Measurements from ENCODE around the gene SIRPB1. TPM values are rescaled to one million over a fixed set of nuclear protein-coding genes. Genes with fewer than 3 reads are reported as not detected.

Gene SIRPB1
- total and polyA plus RNA-seq, 10 of the 15 experiments (the other 5 are each of a cell fraction or from before 2014, with no cell fraction given), result 3.4 to 33.8 (median 14.1) TPM

- H3K4me2 ChIP-seq (ENCODE audit: control insufficient read depth, insufficient read depth), result no peak overlapping the region
- BruUV-seq (replicated peaks), result no TSS peak
- no peak for DNase-seq (ENCODE audit: low read depth, low spot score)
- ChIA-PET SMC1A (ENCODE audit: uncharacterized antibody, unreplicated experiment) (interaction anchor here (0.7 to 1.7 kb wide), 3 partner anchors 18 to 430 kb away, joined by 3 to 4 read pairs (median 3); no protein-coding TSS in a partner anchor), RAD21 (ENCODE audit: unreplicated experiment) (no interaction called here), CTCF (interaction anchor here (1.0 to 1.6 kb wide), 2 partner anchors 68 to 157 kb away, joined by 3 to 4 read pairs; no protein-coding TSS in a partner anchor), POLR2A (no interaction called here)
- no peak overlapping the region for H3K9ac ChIP-seq (ENCODE audit: control insufficient read depth, insufficient read depth, low read length)
- no peak overlapping the region for H3K4me3 ChIP-seq
- H3K4me1 ChIP-seq (ENCODE audit: control insufficient read depth, insufficient read depth, low read length), result no peaks in the 10 kb centered on the region
- no peak overlapping the region for H3K27ac ChIP-seq (ENCODE audit: control insufficient read depth, insufficient read depth)
- FAIRE-seq, result no peak
- no peaks in the 10 kb centered on the region for H3K36me3 ChIP-seq (ENCODE audit: control insufficient read depth in 2 of 2, insufficient read depth in 2 of 2, low read length in 1 of 2)
- H3K9me3 ChIP-seq (replicated peaks; ENCODE audit: control insufficient read depth, insufficient read depth, low read length), result no peaks in the 10 kb centered on the region
- H2AFZ ChIP-seq (ENCODE audit: control insufficient read depth, low read depth, low read length), result no peak overlapping the region
- H4K20me1 ChIP-seq (ENCODE audit: control insufficient read depth, insufficient read depth), result no peaks in the 10 kb centered on the region
- no peaks in the 10 kb centered on the region for H3K79me2 ChIP-seq (ENCODE audit: control insufficient read depth, insufficient read depth, low read length)
- intact Hi-C loops (cut with micrococcal nuclease; ENCODE audit: unreplicated experiment), result no loop called here
- no peaks in the 10 kb centered on the region for H3K27me3 ChIP-seq (replicated peaks in 1 of 2; ENCODE audit: control insufficient read depth in 2 of 2, insufficient read depth in 2 of 2, low read length in 1 of 2)
- 29% methylated on average over 4 of the region's 4 CpGs for WGBS (ENCODE audit: insufficient coverage, insufficient replicate concordance, low lambda C conversion rate, missing lambda C conversion rate)
- ATAC-seq, result no peak
- in situ Hi-C loops (cut with MboI), result loop anchor here (5.0 kb wide), 1 partner anchor 39 kb away; no protein-coding TSS in a partner anchor
- TF ChIP-seq POLR2AphosphoS2 (IDR thresholded peaks at IDR 0.05; ENCODE audit: low read depth, low read length) (no peak), REST (IDR thresholded peaks at IDR 0.05; ENCODE audit: low read depth, low read length) (no peak), NBN (IDR thresholded peaks at IDR 0.05) (no peak), KAT2A (conservative IDR thresholded peaks at IDR 0.05; ENCODE audit: control insufficient read depth, low read depth, low read length) (no peak), LARP7 (IDR thresholded peaks at IDR 0.05) (no peak), MEF2A (IDR thresholded peaks at IDR 0.05; ENCODE audit: insufficient read depth, low read depth, low read length) (no peak), NR2C1 (IDR thresholded peaks at IDR 0.05) (no peak), CREB1 (IDR thresholded peaks at IDR 0.05; ENCODE audit: low read depth) (no peak)
Observed at GRCh38 chr20:1577906-1578305, 41.9 kb downstream of the SIRPB1 start.
